Breast epithelium (tissue), 4 donors: ENCODE results near the gene SLC25A48. TPM values are rescaled to one million over a fixed set of nuclear protein-coding genes. Genes with fewer than 3 reads are reported as not detected.

ENCODE experiments used
- DNase-seq, 2 donors: peaks; one replicate each; pipeline ENCODE4 v3.0.0-alpha.2; 2019; ENCODE audit warnings: low spot score in 2 of 2
- H3K27ac ChIP-seq, 2 donors: fragments of 200-600 bp; sonication (generic) in 1 of 2; one replicate each; pipeline ENCODE4 v1.5.1; 2016 to 2019; ENCODE audit warnings: mild to moderate bottlenecking in 1 of 2
- H3K27me3 ChIP-seq, 2 donors: fragments of 200-600 bp; sonication (generic) in 1 of 2; one replicate each; pipeline versions ENCODE4 v1.5.1 to v1.6.0; 2017 to 2019; ENCODE audit warnings: control low read depth in 1 of 2, mild to moderate bottlenecking in 1 of 2
- H3K36me3 ChIP-seq: fragments of 200-600 bp; one replicate; pipeline ENCODE4 v1.5.1; 2019
- H3K4me1 ChIP-seq, 2 donors: fragments of 200-600 bp; sonication (generic); one replicate each; pipeline ENCODE4 v1.5.1; 2016 to 2019; ENCODE audit warnings: control low read depth in 1 of 2
- H3K4me3 ChIP-seq, 3 donors: fragments of 200-600 bp; sonication (generic); 1 replicate in 2 of 3; 2 replicates in 1 of 3; pipeline ENCODE4 v1.5.1; 2016 to 2019; ENCODE audit warnings: mild to moderate bottlenecking in 3 of 3, moderate library complexity in 2 of 3
- H3K9me3 ChIP-seq, 2 donors: fragments of 200-600 bp; sonication (generic) in 1 of 2; one replicate each; pipeline ENCODE4 v1.5.1; 2016 to 2019; ENCODE audit warnings: control low read depth in 1 of 2
- CTCF ChIP-seq, 3 donors: fragments of 450-650 bp; IDR thresholded peaks; one replicate each; pipeline ENCODE4 v1.5.1; 2016 to 2017; ENCODE audit warnings: antibody characterized with exemption in 3 of 3, mild to moderate bottlenecking in 3 of 3, moderate library complexity in 3 of 3
- POLR2A ChIP-seq: fragments of 450-650 bp; IDR thresholded peaks from one replicate; pipeline ENCODE4 v1.6.1; 2016; ENCODE audit warnings: antibody characterized with exemption, mild to moderate bottlenecking, moderate library complexity
- POLR2AphosphoS5 ChIP-seq, 3 donors: sonication (generic); formaldehyde crosslinking; IDR thresholded peaks; one replicate each; pipeline ENCODE4 v1.6.1; 2017; ENCODE audit warnings: antibody characterized with exemption in 3 of 3
- intact Hi-C: fragments of 100-400 bp; cut with DNase I; formaldehyde crosslinking; loops from one replicate; pipeline ENCODE4 v1.15.1; 2023; ENCODE audit warnings: low total_unique reads
- total RNA-seq, 3 donors: library from RNA; depleted of rRNA; stranded (reverse); fragments of >200 nt; gene quantifications; one replicate each; pipeline ENCODE4 v1.1.0, GENCODE V29; 2016

Gene SLC25A48
- total RNA-seq, 3 donors from 2014 or later, result 0.33 to 6.2 (median 1.8) TPM

- no peak overlapping the region for H3K27ac ChIP-seq
- DNase-seq, result no peak
- intact Hi-C loops, result no loop called here
- no peaks in the 10 kb centered on the region for H3K36me3 ChIP-seq
- H3K4me3 ChIP-seq, result no peak overlapping the region
- H3K27me3 ChIP-seq, result no peaks in the 10 kb centered on the region
- H3K9me3 ChIP-seq, result no peaks in the 10 kb centered on the region
- no peak for TF ChIP-seq POLR2A
- no peak for TF ChIP-seq CTCF (IDR thresholded peaks at IDR 0.05)
- no peak for TF ChIP-seq POLR2AphosphoS5 (IDR thresholded peaks at IDR 0.05)
- no peaks in the 10 kb centered on the region for H3K4me1 ChIP-seq
These were observed 35.5 kb downstream of the SLC25A48 start for GRCh38 chr5:135869935-135870334.

GRCh38 chr5:135871268-135871915 lies 36.9 kb downstream of the SLC25A48 start:
- Histone ChIP-seq H3K4me1 (no peaks in the 10 kb centered on the region), H3K9me3 (no peaks in the 10 kb centered on the region), H3K27ac (no peak overlapping the region), H3K36me3 (no peaks in the 10 kb centered on the region), H3K4me3 (no peak overlapping the region), H3K27me3 (no peaks in the 10 kb centered on the region)
- intact Hi-C loops, result no loop called here
- no peak for DNase-seq
- TF ChIP-seq POLR2A (no peak), POLR2AphosphoS5 (IDR thresholded peaks at IDR 0.05) (no peak), CTCF (IDR thresholded peaks at IDR 0.05) (no peak)

- no peak overlapping the region for H3K27ac ChIP-seq
- intact Hi-C loops, result no loop called here
These were observed 39.4 kb downstream of the SLC25A48 start for GRCh38 chr5:135873831-135874230.

GRCh38 chr5:135874461-135874860 lies 40.0 kb downstream of the SLC25A48 start:
- H3K4me1 ChIP-seq, result no peaks in the 10 kb centered on the region
- no peak for TF ChIP-seq POLR2AphosphoS5 (IDR thresholded peaks at IDR 0.05)
- TF ChIP-seq POLR2A, result no peak
- TF ChIP-seq CTCF (IDR thresholded peaks at IDR 0.05), result no peak
- intact Hi-C loops, result no loop called here
- H3K27me3 ChIP-seq, result no peaks in the 10 kb centered on the region
- H3K9me3 ChIP-seq, result no peaks in the 10 kb centered on the region
- no peak for DNase-seq
- H3K36me3 ChIP-seq, result no peaks in the 10 kb centered on the region
- H3K4me3 ChIP-seq, result no peak overlapping the region
- H3K27ac ChIP-seq, result no peak overlapping the region

More at GRCh38 chr5:135873831-135874230, 39.4 kb downstream of the SLC25A48 start:
- H3K4me1 ChIP-seq, result no peaks in the 10 kb centered on the region
- H3K27me3 ChIP-seq, result no peaks in the 10 kb centered on the region
- no peak for TF ChIP-seq CTCF (IDR thresholded peaks at IDR 0.05)
- TF ChIP-seq POLR2A, result no peak
- no peak for TF ChIP-seq POLR2AphosphoS5 (IDR thresholded peaks at IDR 0.05)
- H3K4me3 ChIP-seq, result no peak overlapping the region
- DNase-seq, result no peak
- H3K36me3 ChIP-seq, result no peaks in the 10 kb centered on the region
- H3K9me3 ChIP-seq, result no peaks in the 10 kb centered on the region

GRCh38 chr5:135875567-135875966 lies 41.1 kb downstream of the SLC25A48 start:
- no peak for TF ChIP-seq POLR2AphosphoS5 (IDR thresholded peaks at IDR 0.05)
- no peaks in the 10 kb centered on the region for H3K27me3 ChIP-seq
- no peak overlapping the region for H3K27ac ChIP-seq
- no peaks in the 10 kb centered on the region for H3K9me3 ChIP-seq
- no peaks in the 10 kb centered on the region for H3K4me1 ChIP-seq
- H3K36me3 ChIP-seq, result no peaks in the 10 kb centered on the region
- no peak for DNase-seq
- intact Hi-C loops, result no loop called here
- H3K4me3 ChIP-seq, result no peak overlapping the region
